ENCODE measurements around the gene MRGPRD.

GRCh38 chr11:68987211-68987610 is 6.4 kb upstream of the MRGPRD start:
- TF ChIP-seq, protein P1, sequence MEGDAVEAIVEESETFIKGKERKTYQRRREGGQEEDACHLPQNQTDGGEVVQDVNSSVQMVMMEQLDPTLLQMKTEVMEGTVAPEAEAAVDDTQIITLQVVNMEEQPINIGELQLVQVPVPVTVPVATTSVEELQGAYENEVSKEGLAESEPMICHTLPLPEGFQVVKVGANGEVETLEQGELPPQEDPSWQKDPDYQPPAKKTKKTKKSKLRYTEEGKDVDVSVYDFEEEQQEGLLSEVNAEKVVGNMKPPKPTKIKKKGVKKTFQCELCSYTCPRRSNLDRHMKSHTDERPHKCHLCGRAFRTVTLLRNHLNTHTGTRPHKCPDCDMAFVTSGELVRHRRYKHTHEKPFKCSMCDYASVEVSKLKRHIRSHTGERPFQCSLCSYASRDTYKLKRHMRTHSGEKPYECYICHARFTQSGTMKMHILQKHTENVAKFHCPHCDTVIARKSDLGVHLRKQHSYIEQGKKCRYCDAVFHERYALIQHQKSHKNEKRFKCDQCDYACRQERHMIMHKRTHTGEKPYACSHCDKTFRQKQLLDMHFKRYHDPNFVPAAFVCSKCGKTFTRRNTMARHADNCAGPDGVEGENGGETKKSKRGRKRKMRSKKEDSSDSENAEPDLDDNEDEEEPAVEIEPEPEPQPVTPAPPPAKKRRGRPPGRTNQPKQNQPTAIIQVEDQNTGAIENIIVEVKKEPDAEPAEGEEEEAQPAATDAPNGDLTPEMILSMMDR (IDR thresholded peaks at IDR 0.05), result no peak
- TF ChIP-seq POLR2A (IDR thresholded peaks at IDR 0.05), result no peak

All from thyroid gland (tissue), 4 donors.